ENCODE data around the gene MGARP.

The MGARP gene

DNA sequence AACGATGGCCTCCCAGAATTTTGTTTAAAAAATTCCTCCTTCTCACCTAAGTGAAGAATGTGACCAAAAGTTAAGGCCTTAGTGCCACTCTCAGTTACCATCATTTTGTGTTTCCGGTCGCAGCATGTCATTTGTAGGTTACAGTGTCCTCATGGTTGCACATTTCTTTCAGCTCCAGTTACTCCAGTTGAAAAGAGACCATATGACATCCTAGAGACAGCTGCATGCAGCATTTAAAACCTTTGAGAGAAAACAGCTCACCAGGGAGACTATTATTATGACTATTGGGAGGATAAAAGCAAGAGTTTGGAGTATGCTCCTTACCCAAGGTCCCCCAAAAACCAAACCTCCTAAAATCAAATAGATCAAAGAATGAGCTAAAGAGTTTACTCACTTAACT, 45.8 kb downstream of the MGARP start:
- Histone ChIP-seq H3K4me2 (peak overlapping the region; percentile 76; the same call in 1 of the 2 replicates), H3K27me3 (ENCODE audit: insufficient read depth, low read depth) (no peaks in the 10 kb centered on the region), H3K27ac (peak overlapping the region; percentile 69; the same call in 1 of the 2 replicates), H3K79me2 (ENCODE audit: insufficient read depth, low read depth) (no peaks in the 10 kb centered on the region), H3K4me1 (ENCODE audit: low read depth, poor library complexity, severe bottlenecking) (peaks cover 70% of the 10 kb centered on the region), H2AFZ (ENCODE audit: low read depth) (peak overlapping the region; percentile 12; the same call in 1 of the 2 replicates), H4K20me1 (ENCODE audit: insufficient read depth) (no peaks in the 10 kb centered on the region), H3K9ac (no peak overlapping the region), H3K4me3 (IDR thresholded peaks at IDR 0.05; ENCODE audit: insufficient read depth, low read depth, low read length) (no peak overlapping the region), H3K36me3 (ENCODE audit: insufficient read depth) (no peaks in the 10 kb centered on the region)
- TF ChIP-seq, protein P1, sequence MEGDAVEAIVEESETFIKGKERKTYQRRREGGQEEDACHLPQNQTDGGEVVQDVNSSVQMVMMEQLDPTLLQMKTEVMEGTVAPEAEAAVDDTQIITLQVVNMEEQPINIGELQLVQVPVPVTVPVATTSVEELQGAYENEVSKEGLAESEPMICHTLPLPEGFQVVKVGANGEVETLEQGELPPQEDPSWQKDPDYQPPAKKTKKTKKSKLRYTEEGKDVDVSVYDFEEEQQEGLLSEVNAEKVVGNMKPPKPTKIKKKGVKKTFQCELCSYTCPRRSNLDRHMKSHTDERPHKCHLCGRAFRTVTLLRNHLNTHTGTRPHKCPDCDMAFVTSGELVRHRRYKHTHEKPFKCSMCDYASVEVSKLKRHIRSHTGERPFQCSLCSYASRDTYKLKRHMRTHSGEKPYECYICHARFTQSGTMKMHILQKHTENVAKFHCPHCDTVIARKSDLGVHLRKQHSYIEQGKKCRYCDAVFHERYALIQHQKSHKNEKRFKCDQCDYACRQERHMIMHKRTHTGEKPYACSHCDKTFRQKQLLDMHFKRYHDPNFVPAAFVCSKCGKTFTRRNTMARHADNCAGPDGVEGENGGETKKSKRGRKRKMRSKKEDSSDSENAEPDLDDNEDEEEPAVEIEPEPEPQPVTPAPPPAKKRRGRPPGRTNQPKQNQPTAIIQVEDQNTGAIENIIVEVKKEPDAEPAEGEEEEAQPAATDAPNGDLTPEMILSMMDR (conservative IDR thresholded peaks at IDR 0.05; ENCODE audit: low read depth, low read length) = no peak

DNA sequence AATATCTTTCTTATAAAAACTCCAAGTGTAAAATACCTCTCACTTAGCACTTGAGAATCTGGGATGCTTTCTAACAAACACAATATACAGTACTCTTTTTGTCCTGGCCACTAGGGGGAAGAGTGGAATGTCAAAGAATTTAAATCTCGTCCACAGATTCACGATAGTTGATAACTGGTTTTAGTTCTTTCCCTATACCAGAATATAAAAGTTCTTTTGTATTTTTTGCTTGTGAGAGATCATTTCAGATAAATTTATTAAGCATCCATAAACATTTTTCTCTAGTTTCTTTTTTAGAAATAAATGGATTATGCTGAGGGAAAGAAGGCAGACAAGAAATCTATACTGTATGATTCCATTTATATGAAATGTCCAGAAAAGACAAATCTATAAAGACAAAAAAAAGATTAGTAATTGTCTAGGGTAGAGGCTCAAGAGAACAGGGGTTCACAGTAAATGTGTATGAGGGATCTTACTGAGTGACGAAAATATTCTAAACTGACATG, 50.4 kb downstream of the MGARP start:
- peak overlapping the region; percentile 17; the same call in 1 of the 2 replicates for H3K4me2 ChIP-seq
- no peak overlapping the region for H3K4me3 ChIP-seq (IDR thresholded peaks at IDR 0.05; ENCODE audit: insufficient read depth, low read depth, low read length)
- H2AFZ ChIP-seq (ENCODE audit: low read depth) = no peak overlapping the region
- peaks cover 87% of the 10 kb centered on the region for H3K4me1 ChIP-seq (ENCODE audit: low read depth, poor library complexity, severe bottlenecking)
- no peaks in the 10 kb centered on the region for H4K20me1 ChIP-seq (ENCODE audit: insufficient read depth)
- no peak overlapping the region for H3K27ac ChIP-seq
- H3K79me2 ChIP-seq (ENCODE audit: insufficient read depth, low read depth) = no peaks in the 10 kb centered on the region
- TF ChIP-seq, protein P1 (conservative IDR thresholded peaks at IDR 0.05; ENCODE audit: low read depth, low read length) = peak; percentile 78
- H3K27me3 ChIP-seq (ENCODE audit: insufficient read depth, low read depth) = no peaks in the 10 kb centered on the region
- no peaks in the 10 kb centered on the region for H3K36me3 ChIP-seq (ENCODE audit: insufficient read depth)
- no peak overlapping the region for H3K9ac ChIP-seq

DNA sequence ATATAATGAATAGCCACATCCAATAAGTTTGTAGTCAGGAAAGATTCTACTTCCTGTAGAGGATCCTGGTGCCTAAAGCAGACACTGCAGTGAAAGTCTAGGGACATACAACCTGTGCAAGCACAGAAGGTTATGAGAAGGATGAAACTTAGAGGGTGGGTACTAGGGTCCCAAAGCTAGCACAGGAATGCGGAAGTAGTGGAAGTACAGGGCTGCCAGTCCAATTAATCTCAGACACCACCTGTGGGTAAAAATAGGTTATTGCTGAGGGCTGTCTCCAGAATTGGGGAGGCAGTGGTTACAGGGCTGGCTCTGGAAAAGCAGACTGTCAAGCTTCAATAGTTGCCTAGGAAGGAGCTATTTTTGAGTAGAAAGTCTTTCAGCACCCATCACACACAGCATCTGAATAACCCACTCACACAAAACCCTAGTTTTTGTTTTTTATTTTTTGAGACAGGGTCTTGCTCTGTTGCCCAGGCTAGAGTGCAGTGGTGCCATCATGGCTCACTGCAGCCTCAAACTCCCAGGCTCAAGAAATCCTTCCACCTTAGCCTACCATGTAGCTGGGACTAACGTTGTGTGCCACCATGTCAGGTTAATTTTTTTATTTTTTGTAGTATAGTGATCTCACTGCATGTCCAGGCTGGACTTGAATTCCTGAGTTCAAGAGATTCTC, 52.2 kb downstream of the MGARP start:
- H4K20me1 ChIP-seq (ENCODE audit: insufficient read depth) = no peaks in the 10 kb centered on the region
- H3K27ac ChIP-seq = peak overlapping the region; percentile 25; the same call in 1 of the 2 replicates
- H3K27me3 ChIP-seq (ENCODE audit: insufficient read depth, low read depth) = no peaks in the 10 kb centered on the region
- H2AFZ ChIP-seq (ENCODE audit: low read depth) = peak overlapping the region; percentile 67
- no peak overlapping the region for H3K4me3 ChIP-seq (IDR thresholded peaks at IDR 0.05; ENCODE audit: insufficient read depth, low read depth, low read length)
- H3K4me2 ChIP-seq = peak overlapping the region; percentile 38
- no peak overlapping the region for H3K9ac ChIP-seq
- H3K4me1 ChIP-seq (ENCODE audit: low read depth, poor library complexity, severe bottlenecking) = peaks cover 85% of the 10 kb centered on the region
- TF ChIP-seq, protein P1 (conservative IDR thresholded peaks at IDR 0.05; ENCODE audit: low read depth, low read length) = peak; percentile 77
- no peaks in the 10 kb centered on the region for H3K36me3 ChIP-seq (ENCODE audit: insufficient read depth)
- H3K79me2 ChIP-seq (ENCODE audit: insufficient read depth, low read depth) = no peaks in the 10 kb centered on the region

DNA sequence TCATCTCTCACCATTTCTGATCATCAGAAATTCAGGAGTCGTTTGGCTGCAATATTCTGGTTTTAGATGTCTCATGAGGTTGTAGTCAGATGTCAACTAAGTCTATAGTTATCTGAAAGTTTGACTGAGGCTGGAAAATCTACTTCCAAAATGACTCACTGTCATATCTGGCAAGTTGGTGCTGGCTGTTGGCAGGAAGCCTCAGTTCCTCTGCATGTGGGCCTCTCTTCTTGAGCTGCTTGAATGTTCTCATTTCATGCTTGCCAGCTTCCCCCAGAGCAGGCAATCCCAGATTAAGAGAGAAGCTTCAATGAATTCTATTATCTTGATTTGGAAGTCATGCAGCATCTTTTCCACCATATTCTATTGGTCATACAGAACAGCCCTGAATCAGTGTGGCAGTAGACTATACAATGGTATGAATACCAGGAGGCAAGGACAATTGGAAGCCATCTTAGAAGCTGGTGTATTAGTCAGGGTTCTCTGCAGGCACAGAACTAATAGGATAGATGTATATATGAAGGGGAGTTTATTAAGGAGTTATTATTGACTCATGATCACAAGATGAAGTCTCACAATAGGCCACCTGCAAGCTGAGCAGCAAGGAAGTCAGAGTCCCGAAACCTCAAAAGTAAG, 56.2 kb downstream of the MGARP start:
- TF ChIP-seq, protein P1 (conservative IDR thresholded peaks at IDR 0.05; ENCODE audit: low read depth, low read length) = no peak
- Histone ChIP-seq H3K9ac (no peak overlapping the region), H3K36me3 (ENCODE audit: insufficient read depth) (no peaks in the 10 kb centered on the region), H3K27me3 (ENCODE audit: insufficient read depth, low read depth) (no peaks in the 10 kb centered on the region), H3K4me2 (peak overlapping the region; percentile 17; the same call in 1 of the 2 replicates), H3K27ac (no peak overlapping the region; the same call in 1 of the 2 replicates), H3K4me3 (IDR thresholded peaks at IDR 0.05; ENCODE audit: insufficient read depth, low read depth, low read length) (no peak overlapping the region), H3K79me2 (ENCODE audit: insufficient read depth, low read depth) (no peaks in the 10 kb centered on the region), H4K20me1 (ENCODE audit: insufficient read depth) (no peaks in the 10 kb centered on the region), H3K4me1 (ENCODE audit: low read depth, poor library complexity, severe bottlenecking) (peaks cover 70% of the 10 kb centered on the region), H2AFZ (ENCODE audit: low read depth) (peak overlapping the region; percentile 24)

Measured in KMS-11 (cell line).